Measurements from ENCODE around the gene C19orf25. TPM values are rescaled to one million over a fixed set of nuclear protein-coding genes. Genes with fewer than 3 reads are reported as not detected.
A peak's percentile ranks its signal among the peaks of the same experiment; 100 is the strongest.

Gene C19orf25
- total RNA-seq, 1 donor from 2014 or later = 29.7 TPM

- no peak for DNase-seq (ENCODE audit: low spot score)
- H3K4me1 Mint-ChIP-seq (ENCODE audit: unreplicated experiment) = no peaks in the 10 kb centered on the region
- no peak overlapping the region for H3K27ac Mint-ChIP-seq (ENCODE audit: unreplicated experiment)
- H3K36me3 Mint-ChIP-seq (ENCODE audit: low read depth, unreplicated experiment) = no peaks in the 10 kb centered on the region
- no peaks in the 10 kb centered on the region for H3K9me3 Mint-ChIP-seq (ENCODE audit: unreplicated experiment)
- H3K4me3 Mint-ChIP-seq (ENCODE audit: unreplicated experiment) = no peak overlapping the region
- H3K27me3 Mint-ChIP-seq (ENCODE audit: unreplicated experiment) = peaks cover 9% of the 10 kb centered on the region
- peak; percentile 42 for TF ChIP-seq CTCF (IDR thresholded peaks at IDR 0.05; ENCODE audit: unreplicated experiment)
These were observed 13.6 kb downstream of the C19orf25 start for GRCh38 chr19:1465191-1466016.

- Mint-ChIP-seq H3K36me3 (ENCODE audit: low read depth, unreplicated experiment) (no peaks in the 10 kb centered on the region), H3K4me3 (ENCODE audit: unreplicated experiment) (no peak overlapping the region), H3K27ac (ENCODE audit: unreplicated experiment) (no peak overlapping the region), H3K9me3 (ENCODE audit: unreplicated experiment) (no peaks in the 10 kb centered on the region), H3K27me3 (ENCODE audit: unreplicated experiment) (peaks cover 12% of the 10 kb centered on the region), H3K4me1 (ENCODE audit: unreplicated experiment) (no peaks in the 10 kb centered on the region)
- no peak for DNase-seq (ENCODE audit: low spot score)
- TF ChIP-seq CTCF (IDR thresholded peaks at IDR 0.05; ENCODE audit: unreplicated experiment) = no peak
These were observed 17.2 kb downstream of the C19orf25 start for GRCh38 chr19:1461862-1462261.

GRCh38 chr19:1460033-1460995 lies 18.7 kb downstream of the C19orf25 start:
- no peak overlapping the region for H3K27ac Mint-ChIP-seq (ENCODE audit: unreplicated experiment)
- H3K4me1 Mint-ChIP-seq (ENCODE audit: unreplicated experiment) = no peaks in the 10 kb centered on the region
- H3K4me3 Mint-ChIP-seq (ENCODE audit: unreplicated experiment) = no peak overlapping the region
- peaks cover 15% of the 10 kb centered on the region for H3K27me3 Mint-ChIP-seq (ENCODE audit: unreplicated experiment)
- DNase-seq (ENCODE audit: low spot score) = no peak
- no peaks in the 10 kb centered on the region for H3K36me3 Mint-ChIP-seq (ENCODE audit: low read depth, unreplicated experiment)
- H3K9me3 Mint-ChIP-seq (ENCODE audit: unreplicated experiment) = no peaks in the 10 kb centered on the region
- no peak for TF ChIP-seq CTCF (IDR thresholded peaks at IDR 0.05; ENCODE audit: unreplicated experiment)

GRCh38 chr19:1459479-1459878 lies 19.5 kb downstream of the C19orf25 start:
- DNase-seq (ENCODE audit: low spot score) = no peak
- no peaks in the 10 kb centered on the region for H3K4me1 Mint-ChIP-seq (ENCODE audit: unreplicated experiment)
- no peak overlapping the region for H3K4me3 Mint-ChIP-seq (ENCODE audit: unreplicated experiment)
- no peak for TF ChIP-seq CTCF (IDR thresholded peaks at IDR 0.05; ENCODE audit: unreplicated experiment)
- H3K27ac Mint-ChIP-seq (ENCODE audit: unreplicated experiment) = no peak overlapping the region
- no peaks in the 10 kb centered on the region for H3K9me3 Mint-ChIP-seq (ENCODE audit: unreplicated experiment)
- no peaks in the 10 kb centered on the region for H3K36me3 Mint-ChIP-seq (ENCODE audit: low read depth, unreplicated experiment)
- H3K27me3 Mint-ChIP-seq (ENCODE audit: unreplicated experiment) = peaks cover 14% of the 10 kb centered on the region

Measured in endothelial cell (in vitro differentiated cells).